K562 (cell line): ENCODE measurements around the gene TTC22. TPM values are rescaled to one million over a fixed set of nuclear protein-coding genes. Genes with fewer than 3 reads are reported as not detected.
A peak's percentile ranks its signal among the peaks of the same experiment; 100 is the strongest.

Experiments used
- CHAMP1 ChIP-seq: fragments of 450-650 bp; IDR thresholded peaks from 2 replicates; pipeline ENCODE4 v1.6.1; 2016; ENCODE audit warnings: mild to moderate bottlenecking
- ETV5 ChIP-seq: sonication (generic); formaldehyde crosslinking; IDR thresholded peaks from 2 replicates; pipeline ENCODE4 v1.4.0; 2020; ENCODE audit warnings: low read depth, mild to moderate bottlenecking, missing genetic modification reagents
- GABPB1 ChIP-seq: sonication (generic); formaldehyde crosslinking; IDR thresholded peaks from 2 replicates; pipeline ENCODE4 v1.8.0; 2022; ENCODE audit warnings: mild to moderate bottlenecking, missing genetic modification reagents
- HES1 ChIP-seq: fragments of 450-650 bp; IDR thresholded peaks from 2 replicates; pipeline ENCODE4 v1.6.1; 2016; ENCODE audit warnings: low read depth, mild to moderate bottlenecking, moderate library complexity
- HOXB6 ChIP-seq: fragments of 250-450 bp; sonication (Bioruptor Pico); IDR thresholded peaks from 2 replicates; pipeline ENCODE4 v1.5.1; 2022; ENCODE audit warnings: mild to moderate bottlenecking, borderline replicate concordance
- KLF10 ChIP-seq: fragments of 250-450 bp; sonication (Bioruptor Pico); IDR thresholded peaks from 2 replicates; pipeline ENCODE4 v1.6.1; 2021; ENCODE audit warnings: matching md5 sums
- PATZ1 ChIP-seq: fragments of 250-450 bp; sonication (Bioruptor Pico); IDR thresholded peaks from 2 replicates; pipeline ENCODE4 v1.5.0; 2020; ENCODE audit warnings: mild to moderate bottlenecking, borderline replicate concordance
- SIX5 ChIP-seq, 2 experiments: IDR thresholded peaks; 2 replicates each; pipeline ENCODE4 v1.6.1; 2011; ENCODE audit warnings: low read length in 2 of 2, borderline replicate concordance in 1 of 2, low read depth in 1 of 2, mild to moderate bottlenecking in 1 of 2, moderate library complexity in 1 of 2; ENCODE audit not compliant: insufficient read depth in 1 of 2
- ZBTB5 ChIP-seq: fragments of 450-650 bp; IDR thresholded peaks from 2 replicates; pipeline ENCODE4 v1.6.1; 2017; ENCODE audit warnings: antibody characterized with exemption
- ZNF318 ChIP-seq, 2 experiments: fragments of 450-650 bp; IDR thresholded peaks; 2 replicates each; pipeline ENCODE4 v1.6.1; 2016; ENCODE audit warnings: mild to moderate bottlenecking in 2 of 2, borderline replicate concordance in 1 of 2, low read depth in 1 of 2, moderate library complexity in 1 of 2
- polyA plus RNA-seq, 8 experiments: library from polyadenylated mRNA; depleted of rRNA in 4 of 8; stranded (reverse) in 5 of 8; unstranded in 3 of 8; fragments of >200 nt; fragmentation: Nextera tagmentation in 2 of 8; fragmentation: Illumina TruSeq in 1 of 8; extraction: Ambion mirVana in 2 of 8; extraction: Trizol in 1 of 8; gene quantifications; 2 replicates each; pipeline versions ENCODE4 v1.2.1 to v1.2.3, GENCODE V29; 2011 to 2014; ENCODE audit warnings: inconsistent platforms in 1 of 8, missing spikeins in 1 of 8
- total RNA-seq, 7 experiments: library from RNA; depleted of rRNA in 6 of 7; stranded (reverse); fragments of >200 nt in 6 of 7; fragmentation: Illumina TruSeq in 2 of 7; extraction: Trizol in 2 of 7; gene quantifications; 2 replicates each; pipeline versions ENCODE4 v1.2.1 to v1.2.3, GENCODE V29; 2011 to 2021; ENCODE audit warnings: low replicate concordance in 1 of 7

Gene TTC22
- total and polyA plus RNA-seq, 9 of the 15 experiments (the other 6 are each of a cell fraction or from before 2014, with no cell fraction given): 0.07 TPM; not detected in 8

- TF ChIP-seq ZNF318 (IDR thresholded peaks at IDR 0.05; ENCODE audit: borderline replicate concordance in 1 of 2, low read depth in 1 of 2): no peak
- TF ChIP-seq GABPB1 (CRISPR knock-in tag): peak; percentile 94
- TF ChIP-seq PATZ1 (CRISPR knock-in tag): no peak
- TF ChIP-seq ZBTB5: no peak
- TF ChIP-seq KLF10 (CRISPR knock-in tag): no peak
- TF ChIP-seq ETV5: no peak
- no peak for TF ChIP-seq HOXB6 (CRISPR knock-in tag)
- TF ChIP-seq HES1: no peak
- TF ChIP-seq CHAMP1: no peak
- TF ChIP-seq SIX5 (IDR thresholded peaks at IDR 0.05; ENCODE audit: borderline replicate concordance in 1 of 2, insufficient read depth in 1 of 2, low read depth in 1 of 2, low read length in 2 of 2): no peak
Measured at GRCh38 chr1:54764133-54764921, 36.8 kb downstream of the TTC22 start, which contains the start of gene PARS2 (continued).
